ENCODE results near the gene MTUS2.

DNA sequence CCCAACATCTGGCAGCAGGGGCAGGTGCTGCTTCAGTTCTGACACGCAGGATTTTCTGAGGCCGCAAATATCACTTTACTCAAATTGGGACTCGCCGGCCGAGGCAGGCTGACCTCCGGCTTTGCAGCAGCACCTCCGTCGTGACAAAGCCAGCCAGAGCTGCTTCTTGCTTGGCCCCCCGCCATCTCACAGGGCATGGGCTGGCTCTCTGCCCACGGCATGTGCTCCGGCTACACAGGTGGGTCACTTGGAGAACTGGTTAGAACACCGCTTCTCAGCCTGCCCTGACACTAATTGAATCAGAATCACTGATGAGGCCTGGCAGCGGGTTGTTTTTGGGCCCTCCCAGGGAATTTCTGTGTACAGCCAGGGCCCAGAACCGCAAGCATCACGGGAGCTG, 663.1 kb downstream of the MTUS2 start:
- TF ChIP-seq TAF1 (IDR thresholded peaks at IDR 0.05; ENCODE audit: low read depth, low read length): no peak
- TF ChIP-seq POLR2A (IDR thresholded peaks at IDR 0.05; ENCODE audit: low read depth, low read length): no peak
- no peak for TF ChIP-seq PAX5 (IDR thresholded peaks at IDR 0.05; ENCODE audit: insufficient read depth, low read length, severe bottlenecking)
- TF ChIP-seq POLR2AphosphoS5 (IDR thresholded peaks at IDR 0.05; ENCODE audit: low read depth, low read length): no peak
